ENCODE data around the gene PDGFRB. TPM values are rescaled to one million over a fixed set of nuclear protein-coding genes. Genes with fewer than 3 reads are reported as not detected.
"Not testable (repeated sequence)": the region's sequence is repeated elsewhere in the genome, so short reads cannot be mapped to it uniquely, and the experiment has no call there.

PDGFRB gene
- polyA plus RNA-seq, 1 donor (not counting 4 experiments of a cell fraction or from before 2014, with no cell fraction given) = 0.14 TPM

GRCh38 chr5:150085191-150085912 is 70.3 kb downstream of the PDGFRB start:
- Histone ChIP-seq H4K20me1 (ENCODE audit: control insufficient read depth, extremely low read depth, insufficient read depth, low read length) (no peaks in the 10 kb centered on the region), H2AFZ (ENCODE audit: control insufficient read depth, low read length) (no peak overlapping the region), H3K9me3 (ENCODE audit: control insufficient read depth, low read depth, low read length) (no peaks in the 10 kb centered on the region), H3K79me2 (ENCODE audit: control insufficient read depth, insufficient read depth, low read length) (no peaks in the 10 kb centered on the region), H3K4me1 (ENCODE audit: control insufficient read depth, extremely low read depth, insufficient read depth, low read length) (no peaks in the 10 kb centered on the region), H3K27me3 (ENCODE audit: control insufficient read depth, extremely low read depth, insufficient read depth, low read length) (peaks cover 35% of the 10 kb centered on the region), H3K9me1 (ENCODE audit: control insufficient read depth, extremely low read depth, insufficient read depth, low read length) (no peaks in the 10 kb centered on the region), H3K36me3 (ENCODE audit: control insufficient read depth in 2 of 2, extremely low read depth in 1 of 2, insufficient read depth in 2 of 2, low read length in 2 of 2) (no peaks in the 10 kb centered on the region), H3K9ac (ENCODE audit: control insufficient read depth, extremely low read depth, insufficient read depth, low read length) (no peak overlapping the region), H3K4me2 (ENCODE audit: control insufficient read depth, extremely low read depth, insufficient read depth, low read depth, low read length) (no peak overlapping the region), H3K4me3 (ENCODE audit: control insufficient read depth in 2 of 3, extremely low read depth in 1 of 3, insufficient read depth in 2 of 3, low read depth in 1 of 3, low read length in 3 of 3) (no peak overlapping the region), H3K27ac (ENCODE audit: control insufficient read depth, insufficient read depth, low read length) (no peak overlapping the region)
- no peak for FAIRE-seq
- DNase-seq (ENCODE audit: low read depth, low spot score) = no peak
- no peak for TF ChIP-seq EZH2 (IDR thresholded peaks at IDR 0.05; ENCODE audit: low read length)
- TF ChIP-seq, protein P1, sequence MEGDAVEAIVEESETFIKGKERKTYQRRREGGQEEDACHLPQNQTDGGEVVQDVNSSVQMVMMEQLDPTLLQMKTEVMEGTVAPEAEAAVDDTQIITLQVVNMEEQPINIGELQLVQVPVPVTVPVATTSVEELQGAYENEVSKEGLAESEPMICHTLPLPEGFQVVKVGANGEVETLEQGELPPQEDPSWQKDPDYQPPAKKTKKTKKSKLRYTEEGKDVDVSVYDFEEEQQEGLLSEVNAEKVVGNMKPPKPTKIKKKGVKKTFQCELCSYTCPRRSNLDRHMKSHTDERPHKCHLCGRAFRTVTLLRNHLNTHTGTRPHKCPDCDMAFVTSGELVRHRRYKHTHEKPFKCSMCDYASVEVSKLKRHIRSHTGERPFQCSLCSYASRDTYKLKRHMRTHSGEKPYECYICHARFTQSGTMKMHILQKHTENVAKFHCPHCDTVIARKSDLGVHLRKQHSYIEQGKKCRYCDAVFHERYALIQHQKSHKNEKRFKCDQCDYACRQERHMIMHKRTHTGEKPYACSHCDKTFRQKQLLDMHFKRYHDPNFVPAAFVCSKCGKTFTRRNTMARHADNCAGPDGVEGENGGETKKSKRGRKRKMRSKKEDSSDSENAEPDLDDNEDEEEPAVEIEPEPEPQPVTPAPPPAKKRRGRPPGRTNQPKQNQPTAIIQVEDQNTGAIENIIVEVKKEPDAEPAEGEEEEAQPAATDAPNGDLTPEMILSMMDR (optimal IDR thresholded peaks at IDR 0.05 in 1 of 3, IDR thresholded peaks at IDR 0.05 in 1 of 3, conservative IDR thresholded peaks at IDR 0.05 in 1 of 3; ENCODE audit: extremely low read depth in 1 of 3, insufficient read depth in 2 of 3, low read length in 3 of 3) = no peak
- dilution Hi-C loops (cut with MboI; ENCODE audit: extremely low pct_ligation_motif_present, low sequenced_read_pairs) = no loop called here

DNA sequence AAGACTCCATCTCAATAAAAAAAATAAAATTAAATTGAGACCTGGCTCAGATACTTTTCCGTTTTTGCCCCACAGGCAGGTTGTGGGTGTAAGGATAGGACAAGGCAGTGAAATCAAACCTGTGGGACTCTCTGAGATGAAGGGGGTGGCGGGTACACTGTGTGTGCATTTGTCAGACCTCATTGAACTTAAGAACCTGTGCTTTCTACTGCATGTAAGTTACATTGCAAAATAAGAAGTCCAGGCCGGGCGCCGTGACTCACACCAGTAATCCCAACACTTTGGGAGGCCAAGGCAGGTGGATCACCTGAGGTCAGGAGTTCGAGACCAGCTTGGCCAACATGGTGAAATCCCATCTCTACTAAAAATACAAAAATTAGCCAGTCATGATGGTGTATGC is 70.9 kb downstream of the PDGFRB start:
- H3K9me1 ChIP-seq (ENCODE audit: control insufficient read depth, extremely low read depth, insufficient read depth, low read length); H3K9ac ChIP-seq (ENCODE audit: control insufficient read depth, extremely low read depth, insufficient read depth, low read length); H3K9me3 ChIP-seq (ENCODE audit: control insufficient read depth, low read depth, low read length); H3K4me1 ChIP-seq (ENCODE audit: control insufficient read depth, extremely low read depth, insufficient read depth, low read length); dilution Hi-C loops (cut with MboI; ENCODE audit: extremely low pct_ligation_motif_present, low sequenced_read_pairs); H3K27ac ChIP-seq (ENCODE audit: control insufficient read depth, insufficient read depth, low read length); H3K4me2 ChIP-seq (ENCODE audit: control insufficient read depth, extremely low read depth, insufficient read depth, low read depth, low read length); FAIRE-seq; H3K4me3 ChIP-seq (ENCODE audit: control insufficient read depth in 2 of 3, extremely low read depth in 1 of 3, insufficient read depth in 2 of 3, low read depth in 1 of 3, low read length in 3 of 3); H4K20me1 ChIP-seq (ENCODE audit: control insufficient read depth, extremely low read depth, insufficient read depth, low read length); H3K36me3 ChIP-seq (ENCODE audit: control insufficient read depth in 2 of 2, extremely low read depth in 1 of 2, insufficient read depth in 2 of 2, low read length in 2 of 2); DNase-seq (ENCODE audit: low read depth, low spot score); H2AFZ ChIP-seq (ENCODE audit: control insufficient read depth, low read length); H3K79me2 ChIP-seq (ENCODE audit: control insufficient read depth, insufficient read depth, low read length): not testable (repeated sequence)
- peaks cover 35% of the 10 kb centered on the region for H3K27me3 ChIP-seq (ENCODE audit: control insufficient read depth, extremely low read depth, insufficient read depth, low read length)

DNA sequence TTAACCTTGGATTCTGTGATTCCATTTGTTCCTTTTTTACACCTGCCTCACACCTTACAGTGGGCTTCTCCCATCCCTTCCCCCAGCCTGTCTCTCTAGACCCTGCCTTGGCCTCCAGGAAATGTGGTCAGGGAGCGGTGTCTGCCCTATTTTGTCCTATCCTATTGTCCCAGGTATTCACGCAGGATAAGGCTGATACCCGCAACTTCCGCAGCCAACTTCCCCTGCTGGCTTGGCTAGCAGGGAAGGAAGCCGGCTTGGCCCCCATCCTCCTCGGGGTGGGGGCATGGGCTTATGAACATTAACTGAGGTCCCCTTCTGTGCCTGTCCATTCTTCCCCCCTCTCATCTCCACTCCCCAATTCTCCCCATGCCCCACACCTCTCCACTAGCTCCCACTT is 72.8 kb downstream of the PDGFRB start:
- H3K27ac ChIP-seq (ENCODE audit: control insufficient read depth, insufficient read depth, low read length) = no peak overlapping the region
- H3K36me3 ChIP-seq (ENCODE audit: control insufficient read depth in 2 of 2, extremely low read depth in 1 of 2, insufficient read depth in 2 of 2, low read length in 2 of 2) = no peaks in the 10 kb centered on the region
- no peaks in the 10 kb centered on the region for H3K79me2 ChIP-seq (ENCODE audit: control insufficient read depth, insufficient read depth, low read length)
- FAIRE-seq (no peak), DNase-seq (ENCODE audit: low read depth, low spot score) (no peak)
- dilution Hi-C loops (cut with MboI; ENCODE audit: extremely low pct_ligation_motif_present, low sequenced_read_pairs) = no loop called here
- H3K9me3 ChIP-seq (ENCODE audit: control insufficient read depth, low read depth, low read length) = no peaks in the 10 kb centered on the region
- H3K4me2 ChIP-seq (ENCODE audit: control insufficient read depth, extremely low read depth, insufficient read depth, low read depth, low read length) = no peak overlapping the region
- TF ChIP-seq, protein P1 (optimal IDR thresholded peaks at IDR 0.05 in 1 of 3, IDR thresholded peaks at IDR 0.05 in 1 of 3, conservative IDR thresholded peaks at IDR 0.05 in 1 of 3; ENCODE audit: extremely low read depth in 1 of 3, insufficient read depth in 2 of 3, low read length in 3 of 3) = no peak
- TF ChIP-seq EZH2 (IDR thresholded peaks at IDR 0.05; ENCODE audit: low read length) = no peak
- H4K20me1 ChIP-seq (ENCODE audit: control insufficient read depth, extremely low read depth, insufficient read depth, low read length) = no peaks in the 10 kb centered on the region
- no peaks in the 10 kb centered on the region for H3K9me1 ChIP-seq (ENCODE audit: control insufficient read depth, extremely low read depth, insufficient read depth, low read length)
- H3K4me1 ChIP-seq (ENCODE audit: control insufficient read depth, extremely low read depth, insufficient read depth, low read length) = no peaks in the 10 kb centered on the region
- H3K27me3 ChIP-seq (ENCODE audit: control insufficient read depth, extremely low read depth, insufficient read depth, low read length) = peaks cover 44% of the 10 kb centered on the region
- no peak overlapping the region for H3K4me3 ChIP-seq (ENCODE audit: control insufficient read depth in 2 of 3, extremely low read depth in 1 of 3, insufficient read depth in 2 of 3, low read depth in 1 of 3, low read length in 3 of 3)
- H3K9ac ChIP-seq (ENCODE audit: control insufficient read depth, extremely low read depth, insufficient read depth, low read length) = no peak overlapping the region
- no peak overlapping the region for H2AFZ ChIP-seq (ENCODE audit: control insufficient read depth, low read length)
